Suppressor macrophage treated with lipopolysaccharide for 4 hours (primary cell): Measurements from ENCODE around the gene DOK7.

Experiments
- DNase-seq: peaks from one replicate; pipeline ENCODE4 v3.0.0-alpha.2; 2020

Gene DOK7

DNA sequence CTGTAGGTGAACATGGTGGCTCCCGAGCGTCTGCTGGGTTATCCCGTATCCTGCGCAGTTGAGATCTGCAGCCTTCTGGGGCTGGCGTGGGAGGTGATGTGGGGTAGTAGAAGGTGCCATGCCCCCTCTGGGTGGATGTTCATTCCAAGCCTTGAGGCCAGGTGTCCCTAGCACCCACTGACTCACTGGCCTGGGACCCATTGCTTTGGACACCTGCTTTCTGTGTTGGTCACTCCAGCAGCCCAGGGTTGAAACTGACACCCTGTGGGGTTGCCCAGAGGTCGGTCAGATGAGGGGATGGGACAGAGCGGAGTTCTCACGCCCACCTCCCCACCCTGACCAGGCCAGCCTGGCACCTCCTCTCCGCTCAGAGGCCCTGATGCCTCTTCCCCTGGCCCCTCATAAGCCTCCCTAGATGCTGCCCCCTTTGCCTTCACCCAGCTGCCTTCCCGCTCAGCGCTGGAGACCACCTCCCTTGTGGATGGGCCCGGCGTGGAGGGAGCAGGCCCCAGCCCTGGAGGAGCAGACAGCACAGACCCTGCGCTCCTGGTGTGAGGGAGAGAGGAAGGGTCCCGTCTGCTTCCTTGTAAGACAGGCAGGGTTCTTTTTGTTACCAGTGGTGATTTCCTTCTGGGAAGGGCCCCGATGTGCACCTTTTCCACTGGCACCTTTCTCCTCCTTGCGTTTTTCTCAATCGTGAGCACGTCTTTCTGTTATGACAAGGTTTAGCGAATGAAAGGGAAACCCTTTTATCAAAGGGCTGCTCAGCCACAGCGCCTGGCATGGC, 2.0 kb downstream of the DOK7 start:
- no peak for DNase-seq

DNA sequence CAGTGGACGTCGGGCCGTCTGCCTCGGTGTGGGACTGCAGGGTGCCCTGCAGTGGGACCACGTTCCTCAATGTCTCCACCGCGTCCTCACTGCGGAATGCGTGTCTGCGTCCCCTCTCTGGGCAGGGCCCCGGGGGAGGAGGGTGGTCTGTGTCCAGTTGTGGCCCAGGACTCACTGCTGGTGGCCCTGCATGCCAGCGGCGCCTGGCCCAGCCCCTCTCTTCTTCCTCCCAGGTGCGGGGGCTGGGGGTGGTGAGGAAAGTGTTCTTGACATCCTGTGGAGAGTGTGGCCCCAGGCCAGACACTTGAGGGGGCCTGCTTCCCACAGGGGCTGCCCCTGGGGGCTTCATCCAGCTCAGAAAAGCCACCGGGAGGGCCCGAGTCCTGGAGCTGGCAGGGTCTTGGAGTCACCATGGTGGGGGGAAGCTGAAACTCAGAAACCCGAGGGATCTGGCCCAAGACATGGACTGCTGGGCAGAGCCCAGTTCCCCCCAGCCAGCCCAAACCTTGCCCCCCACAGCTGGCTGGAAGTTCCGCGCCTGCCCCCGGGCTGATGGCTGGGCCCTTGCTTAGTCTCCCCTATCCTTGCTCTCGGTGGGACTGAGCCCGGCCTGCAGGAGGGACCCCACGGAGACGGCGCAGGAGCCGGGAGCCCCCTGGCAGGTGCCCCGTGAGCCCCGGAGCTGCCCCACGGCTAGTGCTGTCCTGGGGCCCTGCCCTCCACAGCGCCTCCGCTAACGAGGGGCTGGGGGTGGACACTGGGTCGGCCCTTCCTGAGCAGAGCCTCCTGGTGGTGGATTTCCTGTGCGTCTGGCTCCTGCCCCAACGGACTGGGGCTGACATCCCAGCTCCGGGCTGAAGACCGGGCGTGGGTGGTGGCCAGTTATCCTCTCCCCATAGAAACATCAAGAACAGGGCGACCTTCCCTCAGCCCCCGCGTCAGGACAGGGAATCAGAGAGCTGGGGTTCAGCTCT, 2.9 kb downstream of the DOK7 start:
- DNase-seq, result no peak

DNA sequence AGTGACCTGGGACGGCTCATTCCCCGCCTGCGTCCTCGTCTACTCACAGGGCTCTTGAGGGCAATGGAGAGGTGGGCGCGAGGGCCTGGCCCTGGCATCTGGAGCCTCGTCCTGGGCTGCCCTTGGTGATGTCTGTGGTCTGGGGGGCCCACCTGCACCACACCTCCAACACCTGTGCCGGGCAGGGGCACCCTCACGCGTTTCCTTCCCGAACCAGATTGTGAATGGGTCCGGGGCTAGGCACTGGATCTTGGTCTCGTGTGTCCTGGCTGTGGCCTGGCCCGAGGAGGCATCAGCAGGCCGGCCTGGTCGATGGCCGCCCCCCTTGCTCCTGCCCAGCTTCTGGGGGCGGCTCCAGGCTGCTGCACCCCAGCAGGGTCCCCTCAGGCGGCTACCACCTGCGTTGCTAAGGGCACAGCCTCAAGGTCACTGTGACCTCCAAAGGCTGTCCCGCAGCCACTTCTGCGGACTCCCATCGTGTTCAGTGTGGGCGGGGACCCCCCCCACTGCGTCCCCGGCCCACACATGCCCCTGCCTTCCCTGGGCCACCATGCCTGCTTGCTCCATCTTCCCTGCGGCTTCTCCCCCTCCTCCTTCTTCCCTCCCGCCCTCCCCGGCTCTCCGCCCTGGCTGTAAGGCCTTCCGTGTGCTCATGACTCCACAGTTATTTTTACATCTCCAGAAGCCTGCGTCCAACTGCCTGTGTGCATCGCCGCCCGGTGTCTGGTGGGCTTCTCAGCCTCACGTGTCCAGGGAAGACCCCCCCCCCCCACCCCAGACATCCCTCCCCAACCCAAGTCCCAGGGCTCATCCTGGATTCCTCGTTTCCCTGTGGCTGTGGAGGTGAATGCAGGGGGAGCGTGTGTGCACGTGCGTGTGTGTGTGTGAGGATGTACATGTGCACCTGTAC, 3.8 kb downstream of the DOK7 start:
- no peak for DNase-seq

DNA sequence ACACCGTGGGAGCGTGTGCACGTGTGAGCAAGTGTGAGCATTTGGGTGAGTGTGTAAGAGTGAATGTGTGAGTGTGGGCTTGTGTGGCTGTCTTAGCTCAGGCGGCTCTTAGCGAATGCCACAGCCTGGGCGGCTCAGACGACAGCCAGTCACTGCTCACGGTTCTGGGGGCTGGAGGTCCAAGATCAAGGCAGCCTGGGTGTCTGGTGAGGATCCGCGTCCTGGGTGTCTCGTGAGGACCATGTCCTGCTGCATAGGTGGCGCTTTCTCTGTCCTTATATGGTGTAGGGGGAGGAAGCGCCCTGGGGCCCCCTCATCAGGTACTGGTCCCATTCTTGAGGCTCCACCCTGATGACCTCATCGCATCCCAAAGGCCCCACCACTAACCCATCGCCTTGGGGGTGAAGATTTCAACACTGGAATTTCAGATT, 4.5 kb downstream of the DOK7 start:
- DNase-seq, result no peak

DNA sequence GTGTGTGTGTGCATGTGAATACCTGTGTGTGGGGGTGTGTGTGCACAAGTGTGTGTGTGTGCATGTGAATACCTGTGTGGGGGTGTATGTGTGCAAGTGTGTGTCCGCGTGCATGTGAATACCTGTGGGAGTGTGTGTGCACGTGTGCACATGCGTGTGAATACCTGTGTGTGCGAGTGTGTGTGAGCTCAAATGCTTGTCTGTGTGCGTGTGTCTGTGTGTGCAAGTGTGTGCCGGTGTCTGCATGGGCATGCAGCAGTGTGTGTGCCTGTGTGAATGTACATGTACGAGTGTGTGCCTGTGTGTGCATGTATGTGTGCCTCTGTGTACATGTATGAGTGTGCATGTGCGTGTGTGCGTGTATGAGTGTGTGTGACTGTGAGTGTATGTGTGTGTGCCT, 5.0 kb downstream of the DOK7 start:
- no peak for DNase-seq

DNA sequence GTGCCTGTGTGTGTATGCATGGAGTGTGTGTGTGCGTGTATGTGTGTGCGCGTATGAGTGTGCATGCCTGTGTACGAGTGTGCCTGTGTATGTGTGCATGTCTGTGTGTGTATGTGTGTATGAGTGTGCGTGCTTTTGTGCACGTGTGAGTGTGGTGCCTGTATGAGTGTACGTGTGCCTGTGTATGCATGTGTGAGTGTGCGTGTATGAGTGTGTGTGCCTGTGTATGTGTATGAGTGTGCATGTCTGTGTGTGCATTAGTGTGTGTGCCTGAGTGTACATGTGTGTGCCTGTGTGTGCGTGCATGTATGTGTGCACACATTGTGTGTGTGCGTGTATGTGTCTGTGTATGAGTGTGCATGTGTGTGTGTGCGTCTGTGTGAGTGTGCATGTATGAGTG, 5.7 kb downstream of the DOK7 start:
- DNase-seq, result no peak

DNA sequence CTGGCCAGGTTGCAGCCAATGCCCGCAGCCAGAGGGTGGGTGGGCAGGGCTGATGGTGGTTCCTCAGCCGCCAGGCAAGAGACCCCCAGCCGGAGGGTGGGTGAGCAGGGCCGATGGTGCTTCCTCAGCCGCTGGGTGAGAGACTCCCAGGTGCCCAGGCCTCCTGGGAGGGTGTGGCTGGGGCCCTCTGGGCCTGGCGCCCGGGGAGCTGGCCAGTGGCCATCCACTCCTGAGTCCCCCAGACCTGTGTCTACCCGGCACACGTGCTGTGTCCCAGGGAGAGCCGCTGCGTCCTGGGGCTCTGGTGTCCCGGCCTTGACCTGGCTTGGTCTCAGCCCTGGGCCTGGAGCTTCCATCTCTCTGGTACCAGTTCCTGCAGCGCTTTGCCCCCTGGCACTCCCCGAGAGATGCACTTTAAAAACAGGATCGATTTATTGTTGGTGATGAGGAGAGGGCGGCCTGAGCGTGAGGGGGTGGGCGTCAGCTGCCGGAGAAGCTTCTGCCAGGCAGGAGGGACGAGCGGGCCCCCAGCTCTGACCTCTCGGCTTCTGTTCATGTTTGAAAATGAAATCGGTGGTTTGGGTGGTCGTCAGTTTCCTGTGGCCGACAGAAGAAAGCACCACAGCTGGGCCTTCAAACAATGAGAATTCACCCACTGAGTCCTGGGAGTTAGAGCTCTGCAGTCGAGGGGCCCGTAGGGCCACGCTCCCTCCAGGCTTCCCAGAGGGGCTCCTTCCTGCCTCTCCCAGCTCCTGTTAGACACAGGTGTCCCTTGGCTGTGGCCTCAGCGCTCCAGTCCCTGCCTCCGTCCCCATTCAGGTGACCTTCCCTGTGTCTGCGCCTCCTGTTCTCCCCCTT, 6.5 kb downstream of the DOK7 start:
- DNase-seq, result no peak

DNA sequence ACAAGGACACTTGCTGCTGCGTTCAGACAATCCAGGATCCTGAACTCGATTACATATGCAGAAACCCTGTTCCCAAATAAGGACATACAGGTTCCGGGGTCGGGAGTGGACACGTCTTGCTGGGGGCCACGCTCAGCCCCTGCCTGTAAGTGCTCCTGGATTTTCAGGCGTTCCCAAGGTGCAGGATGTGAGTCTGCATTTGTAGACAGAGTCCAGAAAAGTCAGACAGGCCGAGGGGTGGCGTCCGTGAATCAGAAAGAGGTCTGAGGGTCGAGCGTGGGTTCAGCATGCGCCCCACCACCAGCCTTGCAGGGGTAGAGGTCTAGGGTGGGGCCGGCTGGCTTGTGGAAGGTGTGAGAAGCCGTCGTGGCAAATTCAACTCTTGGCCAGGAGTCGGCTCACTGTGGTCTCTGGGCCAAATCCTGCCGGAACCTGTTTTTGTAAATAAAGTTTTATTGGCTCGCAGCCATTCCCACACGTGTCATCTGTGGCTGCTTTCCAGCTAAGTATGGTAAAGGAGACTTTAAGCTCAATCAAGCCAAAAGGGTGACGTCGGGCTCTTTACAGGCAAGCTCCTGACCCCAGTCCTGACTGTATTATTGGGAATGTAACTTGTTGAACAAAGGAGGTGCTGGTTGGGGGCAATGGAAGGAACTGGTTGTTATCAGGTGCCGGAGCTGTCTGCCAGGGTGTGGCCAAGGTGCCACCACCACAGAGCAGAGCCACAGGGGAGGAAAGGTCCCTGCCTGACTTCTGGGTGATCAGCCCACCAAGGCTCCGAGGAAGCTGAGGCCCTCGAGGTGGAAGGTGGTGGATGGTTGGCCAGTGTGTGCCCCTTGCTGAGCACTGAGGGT, 7.4 kb downstream of the DOK7 start:
- no peak for DNase-seq

DNA sequence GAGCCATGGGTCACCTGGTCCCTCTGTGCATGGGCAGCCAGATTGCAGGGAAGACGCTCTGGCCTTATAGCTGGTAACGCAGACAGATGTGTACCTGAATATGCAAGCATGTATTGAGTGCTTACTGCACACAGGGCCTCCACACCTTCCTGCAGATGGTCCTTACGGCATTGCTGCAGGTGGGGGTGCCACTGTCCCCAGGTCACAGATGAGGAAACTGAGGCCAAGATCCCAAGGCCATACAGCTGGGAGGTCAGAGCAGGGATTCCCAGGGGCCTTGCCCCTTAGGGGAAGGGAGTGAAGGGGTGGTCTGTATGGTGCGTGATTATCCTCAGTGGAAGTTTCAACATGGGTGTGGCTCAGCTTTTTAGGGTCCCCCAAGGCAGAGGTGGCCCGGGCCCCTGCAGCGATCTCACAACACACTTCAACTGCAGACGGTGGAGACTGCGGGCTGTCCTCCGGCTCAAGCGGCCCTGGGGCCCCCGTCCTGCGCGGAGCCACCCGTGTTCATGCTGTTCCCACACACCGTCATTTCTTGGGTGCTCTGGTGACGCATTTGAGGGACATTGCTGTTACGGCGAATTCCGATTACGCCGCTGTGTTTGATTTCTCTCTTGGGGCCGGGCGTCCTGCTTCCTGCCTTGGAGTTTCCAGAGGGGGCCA, 8.1 kb downstream of the DOK7 start:
- DNase-seq, result no peak

DNA sequence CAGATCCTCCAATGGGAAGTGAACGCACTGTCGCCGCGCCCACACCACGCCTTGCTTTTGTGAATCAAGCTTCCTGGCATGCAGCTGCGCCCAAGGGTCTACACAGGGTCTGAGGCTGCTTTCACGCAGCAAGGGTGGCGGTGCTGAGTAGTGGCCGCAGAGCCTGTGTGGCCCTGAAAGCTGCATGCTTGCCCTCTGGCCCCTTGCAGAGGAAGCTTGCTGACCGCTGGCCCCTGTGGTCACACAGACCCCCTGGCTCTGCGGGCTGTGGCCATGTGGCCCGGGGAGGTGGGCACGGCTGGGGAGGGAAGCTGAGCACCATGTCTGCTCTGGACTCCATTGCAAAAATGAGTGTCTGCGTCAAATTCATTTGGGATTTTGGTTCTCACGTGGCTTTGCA, 8.8 kb downstream of the DOK7 start:
- no peak for DNase-seq

DNA sequence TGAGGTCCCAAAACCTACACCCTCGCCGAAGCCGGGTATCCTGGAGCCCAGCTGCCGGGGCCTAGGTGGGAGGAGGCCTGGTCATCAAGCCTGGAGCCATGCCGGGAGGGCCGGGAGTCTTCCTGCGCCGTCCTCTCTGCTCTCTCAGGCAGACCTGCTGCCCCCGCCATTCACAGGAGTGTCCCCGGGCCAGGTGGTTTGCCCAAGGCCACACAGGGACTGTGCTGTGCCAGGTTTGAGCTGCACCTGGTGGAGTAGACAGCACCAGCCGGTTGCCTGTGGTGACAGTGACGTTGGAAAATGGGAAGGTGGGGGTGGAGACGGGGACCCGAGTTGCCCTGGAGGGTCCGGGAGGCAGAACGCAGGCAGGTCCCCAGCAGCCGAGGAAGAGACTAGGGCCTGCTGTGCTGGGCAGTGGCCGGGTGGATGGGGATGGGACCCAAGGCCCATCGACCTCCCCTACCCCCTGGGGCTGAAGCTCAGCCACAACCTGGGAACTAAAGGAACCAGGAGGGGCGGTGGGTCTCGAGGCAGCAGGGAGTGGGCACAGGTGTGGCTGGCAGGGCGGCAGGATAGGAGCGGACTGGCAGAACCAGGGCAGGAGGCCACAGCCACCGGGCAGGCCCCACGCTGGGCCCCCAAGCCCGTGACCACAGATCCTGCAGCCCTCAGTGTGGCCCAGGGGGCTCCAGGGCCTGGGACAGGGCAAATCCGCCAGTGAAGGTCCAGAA, 9.5 kb downstream of the DOK7 start:
- no peak for DNase-seq

DNA sequence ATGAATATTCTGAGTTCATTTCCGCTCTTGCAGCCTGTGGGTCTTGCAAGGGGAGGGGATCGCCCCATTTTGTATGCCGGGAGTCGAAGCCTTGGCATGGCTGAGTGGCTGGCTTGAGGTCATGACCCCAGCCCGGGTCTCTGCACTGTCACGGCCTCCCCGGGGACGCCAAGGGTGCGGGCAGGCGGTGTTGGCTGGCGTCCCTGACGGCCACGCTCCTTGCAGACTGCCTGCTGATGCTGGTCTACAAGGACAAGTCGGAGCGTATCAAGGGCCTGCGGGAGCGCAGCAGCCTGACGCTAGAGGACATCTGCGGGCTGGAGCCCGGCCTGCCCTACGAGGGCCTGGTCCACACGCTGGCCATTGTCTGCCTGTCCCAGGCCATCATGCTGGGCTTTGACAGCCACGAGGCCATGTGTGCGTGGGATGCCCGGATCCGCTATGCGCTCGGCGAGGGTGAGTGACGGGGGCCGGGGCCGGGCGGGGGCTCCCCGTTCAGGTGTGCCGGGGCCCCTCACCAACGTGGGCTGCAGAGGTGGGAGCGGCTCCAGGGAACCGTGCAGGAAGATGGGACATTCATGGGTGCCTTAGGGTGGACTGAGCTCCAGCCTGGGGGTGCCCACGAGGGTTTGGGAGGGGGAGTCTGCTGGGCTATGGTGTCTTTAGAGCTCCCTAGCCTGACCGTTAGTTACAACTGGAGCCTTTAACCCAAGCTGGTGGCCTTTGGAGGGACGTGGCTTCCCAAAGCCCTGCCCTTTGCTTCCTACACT, 10.3 kb downstream of the DOK7 start:
- no peak for DNase-seq

DNA sequence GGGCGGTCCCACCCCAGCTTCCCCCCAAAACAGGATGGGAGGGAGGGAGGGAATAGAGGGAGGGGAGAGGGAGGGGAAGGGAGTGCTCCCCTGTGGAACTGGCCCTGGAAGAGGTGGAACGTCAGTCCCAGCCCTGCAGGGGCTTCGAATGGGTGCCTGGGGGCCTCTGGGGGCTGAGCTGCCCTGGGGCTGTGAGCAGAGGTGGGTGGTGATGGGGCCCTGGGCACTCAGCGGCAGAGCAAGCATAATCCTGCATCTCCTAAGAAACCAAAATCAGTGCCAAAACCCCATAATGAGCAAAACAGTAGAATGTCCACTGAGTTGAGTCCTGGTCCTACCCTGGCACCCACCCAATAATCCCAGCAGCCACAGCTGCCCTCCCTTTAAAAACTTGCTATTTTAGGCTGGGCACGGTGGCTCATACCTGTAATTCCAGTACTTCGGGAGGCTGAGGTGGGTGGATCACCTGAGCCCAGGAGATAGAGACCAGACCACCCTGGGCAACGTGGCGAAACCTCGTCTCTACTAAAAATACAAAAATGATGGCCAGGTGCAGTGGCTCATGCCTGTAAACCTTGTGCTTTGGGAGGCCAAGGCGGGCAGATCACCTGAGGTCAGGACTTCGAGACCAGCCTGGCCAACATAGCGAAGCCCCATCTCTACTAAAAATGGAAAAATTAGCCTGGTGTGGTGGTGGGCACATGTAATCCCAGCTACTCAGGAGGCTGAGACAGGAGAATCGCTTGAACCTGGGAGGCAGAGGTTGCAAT, 11.1 kb downstream of the DOK7 start:
- DNase-seq, result no peak

DNA sequence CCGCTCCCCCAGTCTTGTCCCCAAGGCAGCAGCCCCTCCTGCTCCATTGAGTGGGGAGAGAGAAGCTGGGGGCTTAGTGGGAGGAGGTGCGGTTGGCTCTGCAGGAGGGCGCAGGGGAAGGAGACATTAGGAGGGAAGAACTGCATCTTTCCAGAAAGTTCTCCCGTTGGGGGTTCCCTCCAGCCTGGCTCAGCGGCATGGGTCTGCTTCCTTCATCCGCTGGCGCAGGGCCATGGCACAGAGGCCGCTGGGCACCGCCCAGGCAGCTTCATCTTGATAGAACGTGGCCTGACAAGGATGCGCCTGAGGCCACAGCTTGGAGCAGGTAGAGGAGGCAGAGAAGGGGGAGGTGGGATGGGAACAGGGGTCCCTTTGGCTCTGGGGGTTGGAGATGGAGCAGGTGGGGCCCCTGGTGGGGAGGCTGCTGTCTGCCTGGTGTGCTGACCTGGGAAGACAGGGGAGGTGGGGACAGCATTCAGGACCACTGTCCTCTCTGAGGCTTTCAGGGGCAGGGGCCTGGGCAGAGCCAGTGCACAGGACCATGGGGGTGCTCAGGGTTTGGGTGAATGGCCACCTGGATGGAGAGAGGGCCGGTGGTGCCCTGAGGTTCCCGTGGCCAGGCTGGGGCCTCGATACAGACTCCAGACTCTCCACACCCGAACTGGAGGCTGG, 12.1 kb downstream of the DOK7 start:
- no peak for DNase-seq

DNA sequence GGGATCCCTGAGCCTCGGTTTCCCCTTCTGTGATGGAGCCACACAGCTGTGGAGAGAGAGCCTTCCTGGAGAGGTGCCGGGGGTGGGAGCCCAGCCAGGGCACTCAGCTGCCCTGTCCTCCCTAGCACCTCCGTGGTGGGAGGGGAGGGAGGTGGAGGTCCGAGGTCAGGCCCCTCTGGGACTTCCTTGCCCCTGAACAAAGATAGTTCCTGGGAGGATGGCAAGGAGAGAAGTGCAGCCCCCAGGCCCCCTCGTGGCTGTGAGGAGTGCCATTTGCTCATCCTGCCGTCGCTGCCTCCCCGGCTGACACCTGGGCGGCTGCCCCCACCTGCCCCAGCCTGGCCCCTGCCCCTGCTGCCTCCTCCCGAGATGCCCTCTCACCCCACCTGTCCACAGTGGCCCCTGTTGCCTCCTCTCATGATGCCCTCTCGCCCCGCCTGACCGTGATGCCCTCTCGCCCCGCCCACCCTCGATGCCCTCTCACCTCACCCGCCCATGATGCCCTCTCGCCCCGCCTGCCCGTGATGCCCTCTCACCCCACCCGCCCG, 12.7 kb downstream of the DOK7 start:
- no peak for DNase-seq

DNA sequence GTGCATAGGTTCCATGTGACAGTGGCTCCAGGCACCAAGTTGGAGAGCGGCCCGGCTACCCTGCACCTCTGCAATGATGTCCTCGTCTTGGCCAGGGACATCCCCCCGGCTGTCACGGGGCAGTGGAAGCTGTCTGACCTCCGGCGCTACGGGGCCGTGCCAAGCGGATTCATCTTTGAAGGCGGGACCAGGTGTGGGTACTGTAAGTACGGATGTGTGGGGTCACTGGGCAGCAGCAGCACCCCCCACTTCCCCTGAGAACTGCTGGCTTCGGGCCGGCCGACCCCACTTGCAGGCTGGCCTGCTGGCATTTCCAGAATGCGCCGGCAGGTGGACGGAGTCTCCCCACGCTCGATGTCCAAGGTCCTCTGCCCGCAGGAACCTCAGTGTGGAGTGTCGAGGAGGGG, 13.2 kb downstream of the DOK7 start:
- DNase-seq, result no peak
